ENCODE measurements around the gene SEMA3C. TPM values are rescaled to one million over a fixed set of nuclear protein-coding genes. Genes with fewer than 3 reads are reported as not detected.

The SEMA3C gene
- total RNA-seq, 1 donor from 2014 or later, result 60.8 TPM

- intact Hi-C loops (cut with DNase I), result no loop called here
- DNase-seq (ENCODE audit: low spot score), result no peak
Observed at GRCh38 chr7:80770061-80770460, 148.8 kb downstream of the SEMA3C start.

DNA sequence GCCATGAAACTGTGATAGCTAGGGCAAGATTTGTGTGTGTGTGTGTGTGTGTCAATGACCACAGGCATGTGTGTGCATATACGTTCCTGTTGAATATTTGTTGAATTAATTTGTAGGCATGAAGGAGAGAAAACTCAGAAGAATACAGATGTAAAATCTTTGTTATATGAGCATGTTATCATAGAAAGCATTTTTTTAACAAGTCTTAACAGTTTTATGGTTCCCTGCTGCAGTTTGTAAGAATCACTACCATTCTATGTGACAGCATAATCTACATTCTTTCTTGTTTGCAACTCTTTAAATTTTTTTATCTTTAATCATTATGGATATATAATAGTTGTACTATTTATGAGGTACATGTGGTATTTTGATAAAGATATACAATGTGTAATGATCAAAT, 150.1 kb downstream of the SEMA3C start:
- intact Hi-C loops (cut with DNase I), result no loop called here
- DNase-seq (ENCODE audit: low spot score), result no peak

DNA sequence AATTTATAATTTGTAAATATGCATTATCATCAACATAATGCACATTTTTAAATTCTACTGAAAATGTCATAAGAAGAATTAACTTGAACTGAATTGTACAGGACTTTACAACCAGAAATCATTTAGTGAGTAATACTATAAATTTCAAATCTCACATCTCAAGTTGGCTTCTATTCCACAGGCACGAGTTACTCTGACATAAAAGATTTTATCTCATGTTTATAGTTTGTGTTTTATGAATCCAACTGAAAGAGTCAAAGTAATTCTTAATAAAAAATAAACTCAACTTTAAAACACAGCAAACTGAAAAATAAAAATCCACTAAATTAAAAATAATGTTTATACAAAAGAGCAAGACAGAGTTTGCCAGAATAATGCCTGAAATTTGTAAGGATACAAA, 151.2 kb downstream of the SEMA3C start:
- DNase-seq (ENCODE audit: low spot score), result no peak
- intact Hi-C loops (cut with DNase I), result no loop called here

DNA sequence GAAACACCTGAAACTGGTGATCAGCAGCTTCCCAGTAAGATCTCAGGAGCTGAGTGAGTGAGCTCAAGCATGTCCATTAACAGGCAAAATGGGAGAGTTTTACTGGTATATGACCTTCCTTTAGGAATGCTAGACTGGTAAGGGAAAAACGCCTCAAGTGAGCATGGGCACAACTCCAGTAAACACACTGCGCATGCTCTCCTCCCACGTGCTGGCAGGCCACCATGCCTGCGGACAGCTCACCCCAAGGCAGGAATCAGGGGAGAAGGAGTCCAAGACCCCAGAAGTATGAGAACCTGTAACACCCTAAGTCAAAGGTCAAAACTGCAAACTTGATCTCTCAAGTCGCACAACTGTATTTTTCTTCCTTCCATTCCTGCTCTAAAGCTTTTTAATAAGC, 152.1 kb downstream of the SEMA3C start:
- intact Hi-C loops (cut with DNase I), result no loop called here
- DNase-seq (ENCODE audit: low spot score), result no peak

GRCh38 chr7:80764132-80764531, 154.7 kb downstream of the SEMA3C start:
- intact Hi-C loops (cut with DNase I), result no loop called here
- DNase-seq (ENCODE audit: low spot score), result no peak

- no peak for DNase-seq (ENCODE audit: low spot score)
- intact Hi-C loops (cut with DNase I), result no loop called here
Observed at GRCh38 chr7:80763704-80764103, 155.1 kb downstream of the SEMA3C start.

DNA sequence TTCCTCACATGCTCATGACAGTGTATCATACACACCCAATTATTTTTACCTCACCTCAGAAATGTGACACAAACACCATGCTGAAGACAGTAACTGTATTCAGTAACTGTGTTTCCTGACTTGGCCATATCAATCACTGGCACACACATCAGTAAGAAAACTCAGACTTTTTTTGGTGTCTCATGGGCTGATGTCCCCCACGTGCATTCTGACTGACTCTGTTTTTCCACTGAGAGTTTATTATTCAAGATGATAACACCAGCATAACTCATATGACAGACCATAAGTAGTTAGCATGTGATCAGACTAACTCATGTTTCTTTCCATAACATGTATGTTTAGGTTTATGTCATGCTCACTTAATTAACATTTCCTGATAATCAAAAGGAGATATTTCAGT, 155.6 kb downstream of the SEMA3C start:
- no peak for DNase-seq (ENCODE audit: low spot score)
- intact Hi-C loops (cut with DNase I), result no loop called here

GRCh38 chr7:80760292-80760691, 158.6 kb downstream of the SEMA3C start:
- intact Hi-C loops (cut with DNase I), result no loop called here
- DNase-seq (ENCODE audit: low spot score), result no peak

DNA sequence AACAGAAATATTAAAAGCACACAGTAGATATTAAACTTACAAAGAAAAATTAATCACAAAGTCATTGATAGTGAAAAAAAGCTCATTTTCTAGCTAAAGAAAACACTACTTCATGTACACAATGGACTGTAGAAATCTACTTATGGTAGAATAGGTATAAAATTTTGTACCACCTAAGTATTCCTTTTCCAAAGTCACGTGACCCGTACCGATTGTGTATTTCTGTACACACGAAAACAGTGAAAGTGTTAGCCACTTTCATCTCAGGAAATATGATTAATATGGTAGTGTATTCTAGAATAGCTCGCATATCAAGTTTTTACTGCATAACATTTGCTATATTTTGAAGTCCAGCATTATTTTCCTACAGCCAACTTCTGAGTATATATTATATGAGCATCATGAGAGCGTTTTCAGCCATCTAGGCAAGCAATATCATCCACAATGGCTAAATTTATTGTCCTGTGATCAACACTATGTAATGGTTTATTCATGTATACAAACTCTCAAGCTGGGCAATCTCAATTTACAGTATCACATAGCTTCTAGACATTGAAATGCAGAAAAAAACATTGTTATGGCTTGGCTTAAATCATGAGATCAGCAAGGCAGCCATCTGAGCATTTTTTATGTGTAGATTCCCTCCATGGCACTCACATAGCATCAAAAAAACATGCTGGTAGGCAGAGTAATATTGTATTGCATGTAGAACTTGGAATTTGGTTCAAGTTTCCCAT, 165.7 kb downstream of the SEMA3C start:
- intact Hi-C loops (cut with DNase I), result no loop called here
- DNase-seq (ENCODE audit: low spot score), result no peak

DNA sequence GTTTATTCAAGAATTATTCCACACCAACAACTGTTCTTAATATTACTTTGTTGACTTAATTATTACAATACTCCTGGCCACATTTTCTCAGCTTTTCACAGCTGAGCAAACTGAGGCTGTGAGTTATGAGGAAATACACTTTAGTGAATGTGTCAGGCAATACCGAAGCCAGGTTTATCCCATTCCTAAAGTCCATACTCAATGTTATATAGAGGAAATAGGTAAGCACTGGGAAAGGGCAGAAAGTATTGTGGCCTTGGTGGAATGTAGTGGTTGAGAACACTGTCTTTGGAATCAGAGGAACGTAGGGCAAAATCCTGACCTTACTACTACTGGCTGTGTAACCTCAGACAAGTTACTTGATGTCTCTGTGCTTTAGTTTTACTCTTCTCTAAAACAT, 169.6 kb downstream of the SEMA3C start:
- intact Hi-C loops (cut with DNase I), result no loop called here
- DNase-seq (ENCODE audit: low spot score), result no peak

DNA sequence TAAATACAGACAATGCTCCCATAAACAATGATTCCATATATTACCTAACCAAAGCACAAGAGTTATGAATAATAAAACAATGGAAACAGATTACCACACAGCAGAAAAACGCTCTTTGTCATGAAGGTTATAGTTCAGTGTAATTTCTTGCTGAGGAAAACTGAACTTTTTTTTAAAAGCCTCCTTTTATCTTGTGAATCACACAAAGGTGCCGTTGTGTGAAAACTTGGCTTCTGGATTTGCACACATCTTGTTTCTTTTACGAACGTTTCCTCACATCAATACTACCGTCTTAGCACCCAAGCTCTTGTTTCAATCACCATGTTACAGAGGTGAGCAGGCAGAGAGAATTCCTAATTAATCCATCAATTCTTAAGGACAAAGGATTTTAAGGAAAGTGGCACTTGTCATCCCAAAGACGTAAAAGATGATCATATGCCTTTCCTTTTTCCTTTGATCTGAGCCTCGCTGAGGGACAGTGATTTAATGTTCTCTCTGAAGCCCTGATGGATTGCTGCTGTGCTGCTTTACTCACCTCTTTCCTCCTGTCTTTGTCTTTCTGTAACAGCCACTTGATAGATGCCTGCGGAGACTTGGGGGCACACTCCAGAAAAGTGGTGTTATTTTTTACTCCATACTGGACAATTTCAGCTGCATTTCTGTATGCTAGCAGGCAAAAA, 170.3 kb downstream of the SEMA3C start:
- intact Hi-C loops (cut with DNase I), result no loop called here
- DNase-seq (ENCODE audit: low spot score), result no peak

- intact Hi-C loops (cut with DNase I), result no loop called here
Observed at GRCh38 chr7:80740778-80741545, 177.9 kb downstream of the SEMA3C start.

DNA sequence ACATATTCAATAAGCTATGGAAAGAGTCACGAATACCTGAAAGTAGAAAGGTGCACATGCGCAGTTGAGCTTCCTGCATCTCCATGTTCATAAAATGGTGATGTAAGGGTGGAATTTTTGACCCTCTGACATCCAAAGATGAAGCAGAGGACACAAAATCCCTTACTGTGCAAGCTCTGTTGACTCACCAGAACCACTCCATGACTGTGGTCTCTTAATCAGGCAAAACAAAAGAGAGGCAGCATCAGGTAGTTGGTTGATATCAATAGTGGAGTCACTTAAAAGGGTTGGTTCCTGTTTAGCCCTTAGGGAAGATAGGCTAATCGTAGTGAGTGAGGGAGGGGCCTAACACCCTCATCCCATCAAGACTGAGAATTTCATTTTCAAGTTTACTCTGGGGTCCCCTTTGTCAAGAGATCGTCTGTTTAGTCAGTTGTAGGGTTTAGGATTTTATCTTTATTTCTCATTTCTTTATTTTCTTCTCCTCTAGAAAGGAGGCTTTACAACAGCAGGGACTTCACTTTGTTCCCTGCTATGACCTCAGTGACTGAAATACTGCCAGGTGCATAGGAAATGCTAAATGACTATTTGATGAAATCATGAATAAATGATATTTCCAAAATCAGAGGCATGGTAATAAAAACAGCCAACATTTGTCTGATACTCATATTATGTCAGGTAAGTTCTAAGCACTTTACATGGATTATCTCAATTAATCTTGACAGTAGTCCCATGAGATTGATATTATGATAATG, 182.3 kb downstream of the SEMA3C start:
- intact Hi-C loops (cut with DNase I), result no loop called here

More at GRCh38 chr7:80740778-80741545, 177.9 kb downstream of the SEMA3C start:
- DNase-seq (ENCODE audit: low spot score), result no peak

GRCh38 chr7:80735330-80735729, 183.5 kb downstream of the SEMA3C start:
- intact Hi-C loops (cut with DNase I), result no loop called here
- DNase-seq (ENCODE audit: low spot score), result no peak

More for the DNA sequence above, 182.3 kb downstream of the SEMA3C start:
- no peak for DNase-seq (ENCODE audit: low spot score)

DNA sequence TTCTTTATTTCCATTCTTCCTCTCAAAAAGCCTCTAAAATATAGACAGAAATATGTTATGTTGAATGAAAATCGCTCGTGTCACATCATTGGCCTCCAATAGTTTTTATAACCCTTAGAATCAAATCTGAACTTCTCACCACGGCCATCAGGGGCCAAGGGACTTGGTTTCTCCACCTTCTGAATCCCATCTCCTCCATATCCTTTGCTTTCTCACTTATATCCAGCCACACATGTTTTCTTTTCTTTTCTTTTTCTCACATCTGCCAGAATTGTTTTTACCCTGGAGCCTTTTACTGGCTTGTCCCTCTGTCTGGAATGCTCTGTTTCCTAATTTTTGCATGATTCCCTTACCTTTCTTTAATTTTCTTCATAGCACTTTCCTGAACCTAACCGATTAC, 184.8 kb downstream of the SEMA3C start:
- no peak for DNase-seq (ENCODE audit: low spot score)
- intact Hi-C loops (cut with DNase I), result no loop called here

DNA sequence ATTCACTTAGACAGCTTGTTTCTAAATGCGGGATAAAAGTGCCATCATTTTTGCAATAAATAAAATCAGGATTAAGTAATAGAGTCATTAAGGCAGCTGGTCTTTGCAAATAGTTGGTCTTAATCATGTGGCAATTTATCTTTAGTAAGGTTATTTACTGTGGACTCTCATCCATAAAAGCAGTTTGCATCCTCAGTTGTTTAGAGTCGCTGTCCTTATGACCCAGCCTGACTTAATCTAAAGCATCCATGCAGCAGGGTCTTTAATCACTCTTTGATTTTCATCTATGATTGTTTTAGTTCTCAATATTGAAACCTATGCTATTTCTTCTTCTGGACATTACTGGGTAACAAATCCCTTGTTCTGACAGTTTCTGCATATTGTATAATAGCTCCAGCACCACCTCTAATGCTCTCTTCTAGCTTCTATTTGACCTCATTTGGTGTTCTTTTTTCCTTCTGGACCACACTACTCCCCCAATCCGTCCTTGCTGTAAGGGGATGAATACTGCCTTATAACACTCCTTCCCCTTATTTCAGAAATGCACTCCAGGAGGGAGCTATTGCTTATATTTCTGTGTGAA, 185.4 kb downstream of the SEMA3C start:
- intact Hi-C loops (cut with DNase I), result no loop called here
- DNase-seq (ENCODE audit: low spot score), result no peak

DNA sequence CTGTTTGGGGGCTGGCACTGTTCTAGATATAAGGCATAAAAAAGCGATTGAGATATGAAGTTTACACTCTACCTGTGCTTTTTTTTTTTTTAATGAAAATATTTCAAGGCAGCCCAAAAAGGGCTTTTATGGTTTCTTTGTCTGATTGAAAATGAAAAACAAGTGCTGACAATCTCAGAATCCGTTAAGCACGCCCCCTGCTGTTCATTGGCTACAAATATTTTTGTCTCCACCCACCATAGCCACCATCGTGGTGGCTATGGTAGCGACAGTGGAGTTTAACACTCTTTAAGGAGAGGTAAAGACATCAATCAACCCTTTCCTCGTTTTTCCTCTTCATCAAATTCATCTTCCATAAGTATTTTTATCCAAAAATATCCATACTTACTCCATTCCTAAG, 186.2 kb downstream of the SEMA3C start:
- intact Hi-C loops (cut with DNase I), result no loop called here

DNA sequence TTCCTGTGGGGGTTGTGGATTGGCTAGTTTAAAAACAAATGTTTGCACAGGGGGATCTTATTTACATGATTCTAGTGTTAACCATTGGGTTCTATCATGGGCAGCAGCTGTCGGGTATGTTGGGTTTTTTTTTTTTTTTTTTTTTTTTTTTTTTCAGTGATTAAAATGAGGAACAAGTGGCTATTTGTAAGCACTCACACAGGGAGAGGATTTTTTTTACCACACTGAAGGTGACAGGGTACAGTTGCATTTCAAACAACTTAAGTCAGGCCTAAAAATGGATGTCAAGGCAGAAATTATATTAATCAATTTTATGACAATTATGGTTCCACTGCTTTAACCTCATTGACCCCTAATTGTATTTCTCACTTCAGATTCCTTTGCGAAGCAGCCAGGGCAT, 187.6 kb downstream of the SEMA3C start:
- DNase-seq (ENCODE audit: low spot score), result no peak
- intact Hi-C loops (cut with DNase I), result no loop called here

More for the DNA sequence above, 186.2 kb downstream of the SEMA3C start:
- no peak for DNase-seq (ENCODE audit: low spot score)

- intact Hi-C loops (cut with DNase I), result no loop called here
- no peak for DNase-seq (ENCODE audit: low spot score)
Observed at GRCh38 chr7:80729591-80730320, 189.1 kb downstream of the SEMA3C start.
